HEK293 (cell line): ENCODE data around the gene MGAT1.

ENCODE experiments used
- CTCF ChIA-PET: fragments of 350-600 bp; formaldehyde crosslinking; extraction: SDS; loops from one replicate; lab custom pipeline; 2021; ENCODE audit warnings: antibody characterized with exemption; lab: Yijun Ruan, JAX
- POLR2A ChIA-PET: fragments of 300-600 bp; formaldehyde crosslinking; extraction: SDS; loops from one replicate; lab custom pipeline; 2020; ENCODE audit warnings: antibody characterized with exemption, inconsistent platforms; lab: Yijun Ruan, JAX
- H3K27ac ChIP-seq: fragments of 200-500 bp; sonication (Bioruptor generic); 2 replicates; pipeline ENCODE4 v1.5.1; 2014; ENCODE audit warnings: low read depth, low read length, control low read depth, inconsistent platforms; ENCODE audit errors: extremely low read depth
- H3K36me3 ChIP-seq, 2 experiments: fragments of 200-500 bp in 1 of 2; sonication (Bioruptor generic) in 1 of 2; 1 replicate in 1 of 2; 2 replicates in 1 of 2; pipeline ENCODE4 v1.5.1; 2014 to 2017; ENCODE audit warnings: inconsistent platforms in 2 of 2, low read length in 2 of 2; ENCODE audit not compliant: control insufficient read depth in 2 of 2, insufficient read depth in 1 of 2
- H3K4me1 ChIP-seq: fragments of 200-500 bp; sonication (Bioruptor generic); 2 replicates; pipeline ENCODE4 v1.5.1; 2014; ENCODE audit warnings: mild to moderate bottlenecking, low read length, inconsistent platforms; ENCODE audit not compliant: control insufficient read depth, insufficient read depth
- H3K4me3 ChIP-seq: 2 replicates; pipeline ENCODE4 v1.5.1; 2011; ENCODE audit warnings: low read depth, mild to moderate bottlenecking, control low read depth, low read length, moderate library complexity
- H3K9me3 ChIP-seq: fragments of 200-500 bp; sonication (Bioruptor generic); 2 replicates; pipeline ENCODE4 v1.5.1; 2014; ENCODE audit warnings: low read depth, low read length, inconsistent platforms; ENCODE audit not compliant: control insufficient read depth, insufficient read depth
- CTCF ChIP-seq: fragments of 450-650 bp; formaldehyde crosslinking; IDR thresholded peaks from 2 replicates; pipeline ENCODE4 v1.5.1; 2016; ENCODE audit warnings: missing biosample characterization, missing genetic modification characterization
- PRDM2 ChIP-seq: fragments of 450-650 bp; formaldehyde crosslinking; IDR thresholded peaks from 2 replicates; pipeline ENCODE4 v1.5.1; 2016; ENCODE audit warnings: missing biosample characterization, missing genetic modification characterization, borderline replicate concordance
- SP7 ChIP-seq: fragments of 450-650 bp; formaldehyde crosslinking; IDR thresholded peaks from 2 replicates; pipeline ENCODE4 v1.5.1; 2016; ENCODE audit warnings: missing biosample characterization, missing genetic modification characterization
- ZBTB6 ChIP-seq: fragments of 450-650 bp; formaldehyde crosslinking; IDR thresholded peaks from 2 replicates; pipeline ENCODE4 v1.5.1; 2017; ENCODE audit warnings: missing biosample characterization, missing genetic modification characterization
- ZFHX2 ChIP-seq: fragments of 450-650 bp; formaldehyde crosslinking; conservative IDR thresholded peaks from 2 replicates; pipeline ENCODE4 v1.5.1; 2016; ENCODE audit warnings: missing biosample characterization, missing genetic modification characterization
- ZNF19 ChIP-seq: fragments of 450-650 bp; formaldehyde crosslinking; IDR thresholded peaks from 2 replicates; pipeline ENCODE4; 2016; ENCODE audit warnings: missing biosample characterization, missing genetic modification characterization, low read depth
- ZNF248 ChIP-seq: fragments of 450-650 bp; formaldehyde crosslinking; IDR thresholded peaks from 2 replicates; pipeline ENCODE4 v1.5.1; 2017; ENCODE audit warnings: missing biosample characterization, missing genetic modification characterization
- ZNF701 ChIP-seq: fragments of 450-650 bp; formaldehyde crosslinking; IDR thresholded peaks from 2 replicates; pipeline ENCODE4 v1.5.1; 2016; ENCODE audit warnings: missing biosample characterization, missing genetic modification characterization
- ZNF747 ChIP-seq: fragments of 450-650 bp; formaldehyde crosslinking; IDR thresholded peaks from 2 replicates; pipeline ENCODE4 v1.5.1; 2016; ENCODE audit warnings: missing biosample characterization, missing genetic modification characterization
- ZNF768 ChIP-seq: fragments of 450-650 bp; formaldehyde crosslinking; IDR thresholded peaks from 2 replicates; pipeline ENCODE4 v1.5.1; 2018; ENCODE audit warnings: missing biosample characterization, mild to moderate bottlenecking, missing genetic modification characterization

Gene MGAT1

GRCh38 chr5:180825768-180826525 lies 23.3 kb upstream of the MGAT1 start:
- no peak overlapping the region for H3K4me3 ChIP-seq
- H3K4me1 ChIP-seq = no peaks in the 10 kb centered on the region
- POLR2A ChIA-PET = interaction anchor here (0.8 kb wide), 1 partner anchor 15 kb away, joined by 3 read pairs; no protein-coding TSS in a partner anchor
- TF ChIP-seq SP7 (tag by site-specific recombination) (0 out of 2 replicates have a peak, but pooled peaks have one; percentile 16), ZNF248 (no peak)
- TF ChIP-seq, all 188 proteins: peak for 1
- CTCF ChIA-PET = interaction anchor here (0.6 to 1.1 kb wide), 3 partner anchors 13 to 261 kb away, joined by 3 to 4 read pairs (median 3); no protein-coding TSS in a partner anchor
- no peak overlapping the region for H3K27ac ChIP-seq
- H3K9me3 ChIP-seq = no peaks in the 10 kb centered on the region
- H3K36me3 ChIP-seq = no peaks in the 10 kb centered on the region

GRCh38 chr5:180824630-180825476 lies 22.2 kb upstream of the MGAT1 start:
- H3K27ac ChIP-seq = no peak overlapping the region
- CTCF ChIA-PET = interaction anchor here (0.6 to 1.4 kb wide), 3 partner anchors 9 to 146 kb away, joined by 3 to 4 read pairs (median 3); no protein-coding TSS in a partner anchor
- TF ChIP-seq ZBTB6 (tag by site-specific recombination) = no peak
- no peak for TF ChIP-seq ZNF768 (tag by site-specific recombination)
- TF ChIP-seq PRDM2 = no peak
- TF ChIP-seq, all 188 proteins: peak for 0
- Histone ChIP-seq H3K4me3 (no peak overlapping the region), H3K36me3 (no peaks in the 10 kb centered on the region), H3K4me1 (no peaks in the 10 kb centered on the region), H3K9me3 (no peaks in the 10 kb centered on the region)
- POLR2A ChIA-PET = no interaction called here

GRCh38 chr5:180823940-180824629 lies 21.5 kb upstream of the MGAT1 start:
- ChIA-PET POLR2A (no interaction called here), CTCF (interaction anchor here (0.8 to 1.4 kb wide), 3 partner anchors 9 to 13 kb away, joined by 3 to 4 read pairs (median 3); no protein-coding TSS in a partner anchor)
- TF ChIP-seq ZNF19 (tag by site-specific recombination) = no peak
- TF ChIP-seq ZNF701 (tag by site-specific recombination) = no peak
- no peak for TF ChIP-seq ZNF747 (tag by site-specific recombination)
- no peak for TF ChIP-seq PRDM2
- no peak for TF ChIP-seq CTCF
- no peak for TF ChIP-seq ZFHX2 (tag by site-specific recombination)

More at GRCh38 chr5:180823940-180824629, 21.5 kb upstream of the MGAT1 start:
- Histone ChIP-seq H3K4me1 (no peaks in the 10 kb centered on the region), H3K36me3 (no peaks in the 10 kb centered on the region), H3K27ac (no peak overlapping the region), H3K9me3 (no peaks in the 10 kb centered on the region), H3K4me3 (no peak overlapping the region)
